ENCODE measurements around the gene GNAL.

The GNAL gene

GRCh38 chr18:11872479-11873136, 183.5 kb downstream of the GNAL start:
- Mint-ChIP-seq H3K4me1 (peaks cover 5% of the 10 kb centered on the region), H3K27me3 (no peaks in the 10 kb centered on the region), H3K9me3 (no peaks in the 10 kb centered on the region), H3K27ac (ENCODE audit: low read depth) (no peak overlapping the region), H3K4me3 (no peak overlapping the region), H3K36me3 (ENCODE audit: insufficient read depth) (no peaks in the 10 kb centered on the region)
- ATAC-seq (replicated peaks; ENCODE audit: extremely low read depth, poor library complexity, severe bottlenecking) (no peak), DNase-seq (ENCODE audit: low spot score in 2 of 2) (no peak)

- Mint-ChIP-seq H3K36me3 (ENCODE audit: insufficient read depth) (no peaks in the 10 kb centered on the region), H3K9me3 (no peaks in the 10 kb centered on the region), H3K27ac (ENCODE audit: low read depth) (no peak overlapping the region), H3K27me3 (no peaks in the 10 kb centered on the region), H3K4me3 (no peak overlapping the region), H3K4me1 (peaks cover 5% of the 10 kb centered on the region)
- no peak for ATAC-seq (replicated peaks; ENCODE audit: extremely low read depth, poor library complexity, severe bottlenecking)
- DNase-seq (ENCODE audit: low spot score in 2 of 2): no peak
Measured at GRCh38 chr18:11873670-11874340, 184.7 kb downstream of the GNAL start.

DNA sequence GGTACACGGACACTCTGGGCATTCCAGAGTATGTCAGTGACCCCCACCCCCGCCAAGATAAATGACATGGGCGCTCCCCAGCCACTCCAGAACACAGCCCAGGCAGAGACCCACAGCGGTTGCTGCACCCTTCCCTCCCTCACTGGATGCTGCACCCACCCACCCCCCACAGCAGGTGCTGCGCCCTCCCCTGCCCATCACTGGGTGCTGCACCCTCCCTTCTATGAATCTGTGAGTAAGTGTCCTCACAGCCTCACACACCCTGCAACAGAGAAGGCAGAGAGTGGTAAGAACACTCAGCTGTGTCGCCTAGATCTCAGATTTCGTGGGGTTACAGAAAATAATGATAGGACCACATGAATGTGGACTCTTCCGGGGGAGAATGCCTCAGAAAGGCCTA, 185.6 kb downstream of the GNAL start:
- Mint-ChIP-seq H3K27ac (ENCODE audit: low read depth) (no peak overlapping the region), H3K9me3 (no peaks in the 10 kb centered on the region), H3K4me1 (peaks cover 5% of the 10 kb centered on the region), H3K27me3 (no peaks in the 10 kb centered on the region), H3K4me3 (no peak overlapping the region), H3K36me3 (ENCODE audit: insufficient read depth) (peaks cover 2% of the 10 kb centered on the region)
- no peak for ATAC-seq (replicated peaks; ENCODE audit: extremely low read depth, poor library complexity, severe bottlenecking)
- DNase-seq (ENCODE audit: low spot score in 2 of 2): no peak

- no peaks in the 10 kb centered on the region for H3K4me1 Mint-ChIP-seq
- H3K27ac Mint-ChIP-seq (ENCODE audit: low read depth): no peak overlapping the region
- peaks cover 5% of the 10 kb centered on the region for H3K36me3 Mint-ChIP-seq (ENCODE audit: insufficient read depth)
- H3K27me3 Mint-ChIP-seq: no peaks in the 10 kb centered on the region
- ATAC-seq (replicated peaks; ENCODE audit: extremely low read depth, poor library complexity, severe bottlenecking): no peak
- no peak overlapping the region for H3K4me3 Mint-ChIP-seq
- H3K9me3 Mint-ChIP-seq: no peaks in the 10 kb centered on the region
- DNase-seq (ENCODE audit: low spot score in 2 of 2): no peak
Measured at GRCh38 chr18:11877497-11878135, 188.6 kb downstream of the GNAL start.

DNA sequence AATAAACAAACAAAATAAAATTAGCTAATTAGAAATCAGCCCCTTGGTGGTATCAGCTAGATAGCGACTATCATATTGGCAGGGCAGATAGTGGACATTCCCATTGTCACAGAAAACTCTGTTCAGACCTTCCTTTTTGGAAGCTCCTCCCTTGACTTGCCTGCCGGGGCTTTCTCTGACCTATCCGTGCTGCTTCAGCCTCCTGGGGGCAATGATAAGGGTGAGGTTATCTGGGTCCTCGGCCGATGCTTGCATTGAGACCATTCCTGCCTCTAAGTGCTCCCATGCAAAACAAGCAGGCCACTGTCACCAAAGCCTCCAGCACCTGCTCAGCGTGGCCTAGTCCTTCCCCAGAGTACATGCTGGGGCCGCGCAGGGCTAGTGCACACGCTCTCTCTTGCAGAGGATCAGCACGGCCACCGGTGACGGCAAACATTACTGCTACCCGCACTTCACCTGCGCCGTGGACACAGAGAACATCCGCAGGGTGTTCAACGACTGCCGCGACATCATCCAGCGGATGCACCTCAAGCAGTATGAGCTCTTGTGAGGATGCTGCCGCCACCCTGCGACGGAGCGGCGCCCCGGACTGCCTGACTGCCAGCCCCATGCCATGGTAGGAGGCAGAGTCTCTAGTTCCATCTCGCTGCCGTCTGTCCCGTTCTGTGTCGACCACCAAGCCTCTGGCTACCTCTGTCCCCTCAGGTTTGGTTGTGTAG, 191.7 kb downstream of the GNAL start:
- no peak for ATAC-seq (replicated peaks; ENCODE audit: extremely low read depth, poor library complexity, severe bottlenecking)
- H3K4me3 Mint-ChIP-seq: no peak overlapping the region

GRCh38 chr18:11882636-11883035, 193.6 kb downstream of the GNAL start:
- H3K27ac Mint-ChIP-seq (ENCODE audit: low read depth): no peak overlapping the region
- no peaks in the 10 kb centered on the region for H3K9me3 Mint-ChIP-seq
- DNase-seq (ENCODE audit: low spot score in 2 of 2) (no peak), ATAC-seq (replicated peaks; ENCODE audit: extremely low read depth, poor library complexity, severe bottlenecking) (no peak)
- peaks cover 20% of the 10 kb centered on the region for H3K36me3 Mint-ChIP-seq (ENCODE audit: insufficient read depth)
- H3K4me3 Mint-ChIP-seq: no peak overlapping the region
- H3K27me3 Mint-ChIP-seq: no peaks in the 10 kb centered on the region
- peaks cover 5% of the 10 kb centered on the region for H3K4me1 Mint-ChIP-seq

More for the DNA sequence above, 191.7 kb downstream of the GNAL start:
- no peak overlapping the region for H3K27ac Mint-ChIP-seq (ENCODE audit: low read depth)
- no peaks in the 10 kb centered on the region for H3K27me3 Mint-ChIP-seq
- H3K4me1 Mint-ChIP-seq: peaks cover 5% of the 10 kb centered on the region
- H3K9me3 Mint-ChIP-seq: no peaks in the 10 kb centered on the region
- no peak for DNase-seq (ENCODE audit: low spot score in 2 of 2)
- H3K36me3 Mint-ChIP-seq (ENCODE audit: insufficient read depth): peaks cover 17% of the 10 kb centered on the region

DNA sequence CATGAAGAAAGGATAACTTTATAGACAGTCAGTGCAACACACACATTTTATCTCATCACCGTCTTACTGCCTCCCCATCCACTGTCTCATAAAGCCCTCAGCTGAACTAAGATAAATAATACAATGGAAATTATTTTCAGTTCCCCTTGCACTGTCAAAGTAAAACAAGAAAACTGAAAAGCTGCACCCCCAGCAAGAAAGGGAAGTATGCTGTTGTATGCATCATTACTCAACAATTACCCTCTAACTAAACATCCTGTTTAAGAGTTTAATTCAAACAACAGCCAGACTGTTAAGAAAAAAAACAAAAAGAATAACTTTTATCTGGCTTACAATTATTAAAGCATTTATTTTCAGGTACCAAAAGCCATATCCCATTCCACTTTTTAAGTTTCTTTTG, 194.1 kb downstream of the GNAL start:
- no peaks in the 10 kb centered on the region for H3K27me3 Mint-ChIP-seq
- ATAC-seq (replicated peaks; ENCODE audit: extremely low read depth, poor library complexity, severe bottlenecking): no peak
- H3K4me3 Mint-ChIP-seq: no peak overlapping the region
- DNase-seq (ENCODE audit: low spot score in 2 of 2): no peak
- peaks cover 20% of the 10 kb centered on the region for H3K36me3 Mint-ChIP-seq (ENCODE audit: insufficient read depth)
- H3K27ac Mint-ChIP-seq (ENCODE audit: low read depth): no peak overlapping the region
- peaks cover 5% of the 10 kb centered on the region for H3K4me1 Mint-ChIP-seq
- H3K9me3 Mint-ChIP-seq: no peaks in the 10 kb centered on the region

DNA sequence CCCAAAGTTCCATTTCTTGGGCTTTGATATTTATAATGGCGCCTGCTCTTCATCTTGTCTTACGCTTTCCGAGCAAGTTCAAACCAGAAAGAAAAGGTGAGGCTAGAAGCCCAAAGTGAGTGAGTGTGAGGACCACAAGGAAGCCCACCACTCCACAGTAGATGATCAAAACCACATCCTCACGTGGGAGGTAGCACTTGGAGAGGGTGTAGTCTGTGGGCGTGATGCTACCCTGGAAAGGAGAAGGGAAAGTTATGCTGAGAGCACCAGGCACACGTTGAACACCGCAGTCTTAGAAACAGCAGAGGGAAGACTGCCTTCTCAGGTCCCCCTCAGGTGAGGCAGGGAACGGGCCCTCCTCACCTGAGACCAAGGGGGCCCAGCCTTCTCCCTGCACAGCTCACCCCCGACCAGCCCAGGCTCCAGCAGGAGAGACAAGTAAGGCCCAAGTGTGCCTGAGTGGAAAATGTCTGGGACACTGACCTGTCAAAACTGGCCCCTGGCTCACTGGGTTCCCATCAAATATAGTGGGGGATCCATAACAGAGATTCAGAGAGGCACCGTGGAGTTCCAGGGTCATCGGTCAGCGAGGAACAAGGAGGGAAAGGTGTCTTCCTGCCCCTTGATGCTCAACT, 195.4 kb downstream of the GNAL start:
- no peak overlapping the region for H3K4me3 Mint-ChIP-seq
- DNase-seq (ENCODE audit: low spot score in 2 of 2) (no peak), ATAC-seq (replicated peaks; ENCODE audit: extremely low read depth, poor library complexity, severe bottlenecking) (no peak)
- peaks cover 25% of the 10 kb centered on the region for H3K36me3 Mint-ChIP-seq (ENCODE audit: insufficient read depth)
- H3K4me1 Mint-ChIP-seq: peaks cover 5% of the 10 kb centered on the region
- H3K9me3 Mint-ChIP-seq: no peaks in the 10 kb centered on the region
- H3K27me3 Mint-ChIP-seq: no peaks in the 10 kb centered on the region
- H3K27ac Mint-ChIP-seq (ENCODE audit: low read depth): peak overlapping the region; percentile 32

- Mint-ChIP-seq H3K27ac (ENCODE audit: low read depth) (no peak overlapping the region), H3K4me1 (peaks cover 5% of the 10 kb centered on the region), H3K9me3 (no peaks in the 10 kb centered on the region), H3K4me3 (no peak overlapping the region), H3K27me3 (no peaks in the 10 kb centered on the region), H3K36me3 (ENCODE audit: insufficient read depth) (peaks cover 32% of the 10 kb centered on the region)
- no peak for DNase-seq (ENCODE audit: low spot score in 2 of 2)
- no peak for ATAC-seq (replicated peaks; ENCODE audit: extremely low read depth, poor library complexity, severe bottlenecking)
Measured at GRCh38 chr18:11885278-11885947, 196.3 kb downstream of the GNAL start.

- no peak for DNase-seq (ENCODE audit: low spot score in 2 of 2)
- no peaks in the 10 kb centered on the region for H3K9me3 Mint-ChIP-seq
- H3K27ac Mint-ChIP-seq (ENCODE audit: low read depth): no peak overlapping the region
Measured at GRCh38 chr18:11886577-11887110, 197.6 kb downstream of the GNAL start.

GRCh38 chr18:11887328-11888128, 198.5 kb downstream of the GNAL start:
- Mint-ChIP-seq H3K9me3 (no peaks in the 10 kb centered on the region), H3K27me3 (no peaks in the 10 kb centered on the region), H3K27ac (ENCODE audit: low read depth) (peak overlapping the region; percentile 64), H3K36me3 (ENCODE audit: insufficient read depth) (peaks cover 35% of the 10 kb centered on the region), H3K4me3 (no peak overlapping the region), H3K4me1 (peaks cover 5% of the 10 kb centered on the region)
- DNase-seq (ENCODE audit: low spot score in 2 of 2): no peak
- no peak for ATAC-seq (replicated peaks; ENCODE audit: extremely low read depth, poor library complexity, severe bottlenecking)

More at GRCh38 chr18:11886577-11887110, 197.6 kb downstream of the GNAL start:
- no peak for ATAC-seq (replicated peaks; ENCODE audit: extremely low read depth, poor library complexity, severe bottlenecking)
- Mint-ChIP-seq H3K36me3 (ENCODE audit: insufficient read depth) (peaks cover 34% of the 10 kb centered on the region), H3K27me3 (no peaks in the 10 kb centered on the region), H3K4me3 (no peak overlapping the region), H3K4me1 (peaks cover 5% of the 10 kb centered on the region)
